ENCODE results near the gene UBL4A. TPM values are rescaled to one million over a fixed set of nuclear protein-coding genes. Genes with fewer than 3 reads are reported as not detected.

The UBL4A gene
- total and polyA plus RNA-seq, 2 experiments from 2014 or later, result 53.4 to 65.2 TPM

- Histone ChIP-seq H3K27me3 (no peaks in the 10 kb centered on the region), H3K4me3 (peak overlapping the region; percentile 11), H3K27ac (peak overlapping the region; percentile 100), H3K9me3 (ENCODE audit: low read depth) (no peaks in the 10 kb centered on the region), H3K36me3 (no peaks in the 10 kb centered on the region), H3K4me1 (ENCODE audit: low read depth) (peaks cover 18% of the 10 kb centered on the region)
- TF ChIP-seq, protein P1, sequence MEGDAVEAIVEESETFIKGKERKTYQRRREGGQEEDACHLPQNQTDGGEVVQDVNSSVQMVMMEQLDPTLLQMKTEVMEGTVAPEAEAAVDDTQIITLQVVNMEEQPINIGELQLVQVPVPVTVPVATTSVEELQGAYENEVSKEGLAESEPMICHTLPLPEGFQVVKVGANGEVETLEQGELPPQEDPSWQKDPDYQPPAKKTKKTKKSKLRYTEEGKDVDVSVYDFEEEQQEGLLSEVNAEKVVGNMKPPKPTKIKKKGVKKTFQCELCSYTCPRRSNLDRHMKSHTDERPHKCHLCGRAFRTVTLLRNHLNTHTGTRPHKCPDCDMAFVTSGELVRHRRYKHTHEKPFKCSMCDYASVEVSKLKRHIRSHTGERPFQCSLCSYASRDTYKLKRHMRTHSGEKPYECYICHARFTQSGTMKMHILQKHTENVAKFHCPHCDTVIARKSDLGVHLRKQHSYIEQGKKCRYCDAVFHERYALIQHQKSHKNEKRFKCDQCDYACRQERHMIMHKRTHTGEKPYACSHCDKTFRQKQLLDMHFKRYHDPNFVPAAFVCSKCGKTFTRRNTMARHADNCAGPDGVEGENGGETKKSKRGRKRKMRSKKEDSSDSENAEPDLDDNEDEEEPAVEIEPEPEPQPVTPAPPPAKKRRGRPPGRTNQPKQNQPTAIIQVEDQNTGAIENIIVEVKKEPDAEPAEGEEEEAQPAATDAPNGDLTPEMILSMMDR (IDR thresholded peaks at IDR 0.05; ENCODE audit: low read depth, low read length), result no peak
- DNase-seq (ENCODE audit: low read depth in 1 of 2, low spot score in 1 of 2), result peak in 1 of 2 donors; percentile 44
Measured at GRCh38 chrX:154517101-154517781, 30.8 kb upstream of the UBL4A start.

GRCh38 chrX:154516656-154517100 lies 30.3 kb upstream of the UBL4A start:
- no peaks in the 10 kb centered on the region for H3K9me3 ChIP-seq (ENCODE audit: low read depth)
- no peaks in the 10 kb centered on the region for H3K36me3 ChIP-seq
- TF ChIP-seq, protein P1 (IDR thresholded peaks at IDR 0.05; ENCODE audit: low read depth, low read length), result no peak
- H3K4me3 ChIP-seq, result peak overlapping the region; percentile 11
- peaks cover 19% of the 10 kb centered on the region for H3K4me1 ChIP-seq (ENCODE audit: low read depth)
- no peaks in the 10 kb centered on the region for H3K27me3 ChIP-seq
- H3K27ac ChIP-seq, result peak overlapping the region; percentile 100
- DNase-seq (ENCODE audit: low read depth in 1 of 2, low spot score in 1 of 2), result peak; percentile 79 to 92

GRCh38 chrX:154515966-154516655 lies 29.7 kb upstream of the UBL4A start, which contains the start of gene FAM3A:
Gene FAM3A (minus strand): TSS chrX:154516232. CDS start chrX:154515772, 460 bp downstream.
- no peaks in the 10 kb centered on the region for H3K27me3 ChIP-seq
- peak within 1 kb of the TSS; percentile 54 for H3K4me3 ChIP-seq
- no peaks in the 10 kb centered on the region for H3K9me3 ChIP-seq (ENCODE audit: low read depth)
- TF ChIP-seq, protein P1 (IDR thresholded peaks at IDR 0.05; ENCODE audit: low read depth, low read length), result no peak
- peaks cover 25% of the 10 kb centered on the region for H3K4me1 ChIP-seq (ENCODE audit: low read depth)
- DNase-seq (ENCODE audit: low read depth in 1 of 2, low spot score in 1 of 2), result peak; percentile 88 to 94
- peak within 1 kb of the TSS; percentile 100 for H3K27ac ChIP-seq
- H3K36me3 ChIP-seq, result no peaks in the 10 kb centered on the region

DNA sequence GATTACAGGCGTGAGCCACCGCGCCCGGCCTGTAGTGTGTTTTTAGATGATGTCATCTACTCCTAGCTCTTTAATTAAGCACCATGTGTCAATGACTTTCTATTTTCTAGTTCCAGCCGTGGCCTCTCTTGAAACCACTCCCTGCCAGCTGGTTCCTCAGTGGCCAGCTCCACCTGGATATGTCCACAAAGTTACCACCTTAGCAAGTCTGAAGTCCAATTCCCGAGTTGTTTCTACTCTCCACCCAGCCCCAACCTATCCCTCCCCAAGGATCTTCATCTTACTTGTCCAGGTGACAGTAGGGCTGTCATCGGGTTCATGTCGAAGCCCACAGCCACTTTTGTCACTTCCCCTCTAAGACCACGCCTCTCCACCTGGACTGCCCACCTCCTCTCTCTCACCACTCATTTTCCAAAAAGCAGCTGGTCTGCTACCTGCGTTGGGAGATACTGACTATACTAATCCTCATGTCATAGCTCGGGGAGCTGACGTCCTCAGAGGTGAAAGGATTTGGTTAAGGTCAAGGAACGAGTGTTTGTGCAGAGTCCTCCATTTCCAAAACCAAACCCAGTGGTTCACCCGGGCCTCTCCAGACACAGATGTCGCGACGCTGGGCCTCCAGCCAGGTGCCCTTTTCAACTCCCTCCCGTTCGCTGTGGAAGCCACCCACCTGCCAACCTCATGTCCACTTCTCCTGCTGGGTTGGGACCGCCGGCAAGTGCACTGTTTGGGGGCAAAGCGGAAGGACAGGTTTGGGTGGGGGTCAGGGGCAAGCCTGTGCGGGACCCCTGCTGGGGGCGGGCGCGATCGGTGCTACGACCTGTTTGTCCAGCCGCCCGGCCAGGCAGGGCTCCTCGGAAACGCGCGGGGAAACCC lies 28.9 kb upstream of the UBL4A start:
- H3K9me3 ChIP-seq (ENCODE audit: low read depth), result no peaks in the 10 kb centered on the region
- peak in 1 of 2 donors; percentile 19 for DNase-seq (ENCODE audit: low read depth in 1 of 2, low spot score in 1 of 2)
- H3K4me3 ChIP-seq, result peak overlapping the region; percentile 54
- TF ChIP-seq, protein P1 (IDR thresholded peaks at IDR 0.05; ENCODE audit: low read depth, low read length), result no peak
- peaks cover 32% of the 10 kb centered on the region for H3K4me1 ChIP-seq (ENCODE audit: low read depth)
- H3K27ac ChIP-seq, result peak overlapping the region; percentile 100
- H3K27me3 ChIP-seq, result no peaks in the 10 kb centered on the region
- H3K36me3 ChIP-seq, result no peaks in the 10 kb centered on the region

- H3K27ac ChIP-seq, result no peak overlapping the region
- TF ChIP-seq, protein P1 (IDR thresholded peaks at IDR 0.05; ENCODE audit: low read depth, low read length), result no peak
- no peak for DNase-seq (ENCODE audit: low read depth in 1 of 2, low spot score in 1 of 2)
- peaks cover 32% of the 10 kb centered on the region for H3K4me1 ChIP-seq (ENCODE audit: low read depth)
- no peaks in the 10 kb centered on the region for H3K36me3 ChIP-seq
- no peaks in the 10 kb centered on the region for H3K9me3 ChIP-seq (ENCODE audit: low read depth)
- no peak overlapping the region for H3K4me3 ChIP-seq
- no peaks in the 10 kb centered on the region for H3K27me3 ChIP-seq
Measured at GRCh38 chrX:154513716-154514115, 27.3 kb upstream of the UBL4A start.
